HG02970 (cell line): ENCODE measurements around the gene KDM4C.

Source experiments
- ATAC-seq: cut with Tn5 transposase; IDR thresholded peaks from one replicate; pipeline ENCODE4 v1.9.1; 2021; ENCODE audit warnings: mild to moderate bottlenecking, moderate library complexity, moderate number of reproducible peaks; ENCODE audit not compliant: unreplicated experiment, low FRiP score

The KDM4C gene

GRCh38 chr9:6897207-6897822 is 139.5 kb downstream of the KDM4C start:
- no peak for ATAC-seq

- no peak for ATAC-seq
These were observed 140.1 kb downstream of the KDM4C start for GRCh38 chr9:6897898-6898302.

- ATAC-seq, result no peak
These were observed 141.5 kb downstream of the KDM4C start for GRCh38 chr9:6899274-6899673.

- ATAC-seq, result no peak
These were observed 142.7 kb downstream of the KDM4C start for GRCh38 chr9:6900440-6900883.

GRCh38 chr9:6901180-6901579 is 143.4 kb downstream of the KDM4C start:
- no peak for ATAC-seq

- no peak for ATAC-seq
These were observed 144.7 kb downstream of the KDM4C start for GRCh38 chr9:6902423-6902822.

- no peak for ATAC-seq
These were observed 146.6 kb downstream of the KDM4C start for GRCh38 chr9:6904371-6904770.

GRCh38 chr9:6905850-6906375 is 148.1 kb downstream of the KDM4C start:
- ATAC-seq, result no peak

GRCh38 chr9:6907772-6908381 is 150.1 kb downstream of the KDM4C start:
- no peak for ATAC-seq

- ATAC-seq, result no peak
These were observed 151.4 kb downstream of the KDM4C start for GRCh38 chr9:6909181-6909580.

- no peak for ATAC-seq
These were observed 152.3 kb downstream of the KDM4C start for GRCh38 chr9:6910032-6910431.

- no peak for ATAC-seq
These were observed 152.7 kb downstream of the KDM4C start for GRCh38 chr9:6910497-6910896.

- no peak for ATAC-seq
These were observed 154.3 kb downstream of the KDM4C start for GRCh38 chr9:6911901-6912638.

GRCh38 chr9:6915635-6916034 is 157.9 kb downstream of the KDM4C start:
- no peak for ATAC-seq

- ATAC-seq, result peak; percentile 85
These were observed 159.4 kb downstream of the KDM4C start for GRCh38 chr9:6917162-6917561.

GRCh38 chr9:6920041-6920440 is 162.3 kb downstream of the KDM4C start:
- ATAC-seq, result no peak

GRCh38 chr9:6921315-6921714 is 163.5 kb downstream of the KDM4C start:
- no peak for ATAC-seq

GRCh38 chr9:6922124-6922676 is 164.4 kb downstream of the KDM4C start:
- ATAC-seq, result no peak

GRCh38 chr9:6922680-6923079 is 164.9 kb downstream of the KDM4C start:
- no peak for ATAC-seq

GRCh38 chr9:6923086-6923485 is 165.3 kb downstream of the KDM4C start:
- no peak for ATAC-seq

GRCh38 chr9:6924149-6924548 is 166.4 kb downstream of the KDM4C start:
- no peak for ATAC-seq
